ENCODE measurements around the gene PLEKHG7. TPM values are rescaled to one million over a fixed set of nuclear protein-coding genes. Genes with fewer than 3 reads are reported as not detected.

PLEKHG7 gene
- total and polyA plus RNA-seq, 9 of the 15 experiments (the other 6 are each of a cell fraction or from before 2014, with no cell fraction given), result 0.03 TPM; not detected in 8

- Histone ChIP-seq H3K36me3 (ENCODE audit: control insufficient read depth, insufficient read depth, low read length) (no peaks in the 10 kb centered on the region), H3K27ac (ENCODE audit: extremely low read depth, low read depth, low read length) (no peak overlapping the region), H3K4me2 (ENCODE audit: insufficient read depth, low read length) (no peak overlapping the region), H3K4me3 (no peak overlapping the region), H3K79me2 (ENCODE audit: control insufficient read depth, insufficient read depth, low read length) (no peaks in the 10 kb centered on the region), H3K27me3 (ENCODE audit: control insufficient read depth in 2 of 2, insufficient read depth in 2 of 2, low read length in 2 of 2) (peaks cover 11 to 18% of the 10 kb centered on the region in 2 experiments), H4K20me1 (replicated peaks; ENCODE audit: control insufficient read depth, insufficient read depth, low read length) (no peaks in the 10 kb centered on the region), H3K9me3 (replicated peaks; ENCODE audit: control insufficient read depth, insufficient read depth, low read depth, low read length) (no peaks in the 10 kb centered on the region), H2AFZ (ENCODE audit: low read depth, low read length) (no peak overlapping the region), H3K9ac (ENCODE audit: insufficient read depth in 1 of 2, low read depth in 2 of 2, low read length in 2 of 2) (no peak overlapping the region), H3K9me1 (ENCODE audit: control insufficient read depth, insufficient read depth, low read length) (no peaks in the 10 kb centered on the region), H3K4me1 (replicated peaks in 1 of 2; ENCODE audit: control insufficient read depth in 2 of 2, insufficient read depth in 2 of 2, low read length in 2 of 2) (no peaks in the 10 kb centered on the region)
- BruUV-seq (replicated peaks), result no TSS peak
- intact Hi-C loops (cut with micrococcal nuclease), result no loop called here
- TF ChIP-seq MAFF (IDR thresholded peaks at IDR 0.05; ENCODE audit: low read length) (peak; percentile 62), ATF6 (CRISPR knock-in tag; IDR thresholded peaks at IDR 0.05) (no peak), USF1 (CRISPR knock-in tag; IDR thresholded peaks at IDR 0.05) (no peak), MTA1 (IDR thresholded peaks at IDR 0.05; ENCODE audit: borderline replicate concordance) (no peak), ZNF3 (CRISPR knock-in tag; IDR thresholded peaks at IDR 0.05) (no peak), C11orf30 (IDR thresholded peaks at IDR 0.05; ENCODE audit: low read depth) (peak; percentile 55; the same call in 1 of the 2 replicates), ZKSCAN1 (IDR thresholded peaks at IDR 0.05; ENCODE audit: low read depth, low read length) (no peak), MAFK (IDR thresholded peaks at IDR 0.05; ENCODE audit: low read length) (peak; percentile 75), NCOA1 (IDR thresholded peaks at IDR 0.05; ENCODE audit: low read depth) (no peak), ZNF766 (CRISPR knock-in tag; conservative IDR thresholded peaks at IDR 0.05) (no peak), ZNF316 (IDR thresholded peaks at IDR 0.05) (peak; percentile 78), MAFG (tag; conservative IDR thresholded peaks at IDR 0.05) (peak; percentile 66)
- TF ChIP-seq, protein P1, sequence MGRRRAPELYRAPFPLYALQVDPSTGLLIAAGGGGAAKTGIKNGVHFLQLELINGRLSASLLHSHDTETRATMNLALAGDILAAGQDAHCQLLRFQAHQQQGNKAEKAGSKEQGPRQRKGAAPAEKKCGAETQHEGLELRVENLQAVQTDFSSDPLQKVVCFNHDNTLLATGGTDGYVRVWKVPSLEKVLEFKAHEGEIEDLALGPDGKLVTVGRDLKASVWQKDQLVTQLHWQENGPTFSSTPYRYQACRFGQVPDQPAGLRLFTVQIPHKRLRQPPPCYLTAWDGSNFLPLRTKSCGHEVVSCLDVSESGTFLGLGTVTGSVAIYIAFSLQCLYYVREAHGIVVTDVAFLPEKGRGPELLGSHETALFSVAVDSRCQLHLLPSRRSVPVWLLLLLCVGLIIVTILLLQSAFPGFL (CRISPR knock-in tag; IDR thresholded peaks at IDR 0.05), result no peak
- TF ChIP-seq, protein P2, sequence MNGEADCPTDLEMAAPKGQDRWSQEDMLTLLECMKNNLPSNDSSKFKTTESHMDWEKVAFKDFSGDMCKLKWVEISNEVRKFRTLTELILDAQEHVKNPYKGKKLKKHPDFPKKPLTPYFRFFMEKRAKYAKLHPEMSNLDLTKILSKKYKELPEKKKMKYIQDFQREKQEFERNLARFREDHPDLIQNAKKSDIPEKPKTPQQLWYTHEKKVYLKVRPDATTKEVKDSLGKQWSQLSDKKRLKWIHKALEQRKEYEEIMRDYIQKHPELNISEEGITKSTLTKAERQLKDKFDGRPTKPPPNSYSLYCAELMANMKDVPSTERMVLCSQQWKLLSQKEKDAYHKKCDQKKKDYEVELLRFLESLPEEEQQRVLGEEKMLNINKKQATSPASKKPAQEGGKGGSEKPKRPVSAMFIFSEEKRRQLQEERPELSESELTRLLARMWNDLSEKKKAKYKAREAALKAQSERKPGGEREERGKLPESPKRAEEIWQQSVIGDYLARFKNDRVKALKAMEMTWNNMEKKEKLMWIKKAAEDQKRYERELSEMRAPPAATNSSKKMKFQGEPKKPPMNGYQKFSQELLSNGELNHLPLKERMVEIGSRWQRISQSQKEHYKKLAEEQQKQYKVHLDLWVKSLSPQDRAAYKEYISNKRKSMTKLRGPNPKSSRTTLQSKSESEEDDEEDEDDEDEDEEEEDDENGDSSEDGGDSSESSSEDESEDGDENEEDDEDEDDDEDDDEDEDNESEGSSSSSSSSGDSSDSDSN (IDR thresholded peaks at IDR 0.05; ENCODE audit: borderline replicate concordance in 1 of 2, low read depth in 2 of 2, low read length in 2 of 2), result no peak
- POLR2A ChIA-PET, result no interaction called here
- CTCF ChIA-PET (ENCODE audit: low intra/inter-chr PET ratio), result no interaction called here
- ATAC-seq (no peak), FAIRE-seq (no peak), DNase-seq (ENCODE audit: extremely low read depth in 1 of 4, low spot score in 3 of 4) (no peak)
- in situ Hi-C loops (cut with MboI), result no loop called here
These were observed 4.3 kb upstream of the PLEKHG7 start for GRCh38 chr12:92698474-92698873.
